GM20431 (cell line): Measurements from ENCODE around the gene OR2M2.

Source experiments
- in situ Hi-C: fragments of 300-500 bp; cut with MseI, MboI; formaldehyde crosslinking; loops from one replicate; pipeline ENCODE4 v1.15.0; 2020; ENCODE audit warnings: low sequenced_read_pairs; ENCODE audit not compliant: unreplicated experiment

Gene OR2M2

GRCh38 chr1:248174521-248174920, at the start of gene OR2M2:
Gene OR2M2 (plus strand): TSS chr1:248174821. CDS start chr1:248179986, 5,165 bp downstream.
- in situ Hi-C loops: no loop called here

GRCh38 chr1:248127653-248128052, 47.0 kb upstream of the OR2M2 start:
- in situ Hi-C loops: no loop called here

- in situ Hi-C loops: no loop called here
Measured at GRCh38 chr1:248136811-248137210, 37.8 kb upstream of the OR2M2 start.

- in situ Hi-C loops: no loop called here
Measured at GRCh38 chr1:248140846-248141245, 33.8 kb upstream of the OR2M2 start.

- in situ Hi-C loops: no loop called here
Measured at GRCh38 chr1:248143311-248143710, 31.3 kb upstream of the OR2M2 start.

GRCh38 chr1:248144513-248145198, 30.0 kb upstream of the OR2M2 start, which contains the start of gene OR2M5:
Gene OR2M5 (plus strand): TSS chr1:248145148. CDS start chr1:248145148, 0 bp downstream.
- in situ Hi-C loops: no loop called here

- in situ Hi-C loops: no loop called here
Measured at GRCh38 chr1:248152056-248152827, 22.4 kb upstream of the OR2M2 start.

GRCh38 chr1:248155927-248156326, 18.7 kb upstream of the OR2M2 start:
- in situ Hi-C loops: no loop called here

- in situ Hi-C loops: no loop called here
Measured at GRCh38 chr1:248158758-248159157, 15.9 kb upstream of the OR2M2 start.

- in situ Hi-C loops: no loop called here
Measured at GRCh38 chr1:248164031-248164430, 10.6 kb upstream of the OR2M2 start.

- in situ Hi-C loops: no loop called here
Measured at GRCh38 chr1:248165186-248165585, 9.4 kb upstream of the OR2M2 start.

GRCh38 chr1:248183996-248184395, 9.4 kb downstream of the OR2M2 start:
- in situ Hi-C loops: no loop called here

- in situ Hi-C loops: no loop called here
Measured at GRCh38 chr1:248187363-248187762, 12.7 kb downstream of the OR2M2 start.

GRCh38 chr1:248189026-248189425, 14.4 kb downstream of the OR2M2 start:
- in situ Hi-C loops: no loop called here

GRCh38 chr1:248194117-248194516, 19.5 kb downstream of the OR2M2 start:
- in situ Hi-C loops: no loop called here

GRCh38 chr1:248196965-248197364, 22.3 kb downstream of the OR2M2 start, which contains the start of gene OR2M3:
Gene OR2M3 (plus strand): TSS chr1:248197265. CDS start chr1:248203068, 5,803 bp downstream.
- in situ Hi-C loops: no loop called here

- in situ Hi-C loops: no loop called here
Measured at GRCh38 chr1:248215880-248216279, 41.3 kb downstream of the OR2M2 start.

- in situ Hi-C loops: no loop called here
Measured at GRCh38 chr1:248225537-248225936, 50.9 kb downstream of the OR2M2 start.

GRCh38 chr1:248229360-248229908, 54.8 kb downstream of the OR2M2 start:
- in situ Hi-C loops: no loop called here
